Neural progenitor cell (in vitro differentiated cells): ENCODE data around the gene CELF5.

Experiments
- CTCF ChIP-seq: fragments of 200-600 bp; sonication (generic); IDR thresholded peaks from 2 replicates; pipeline ENCODE4 v1.5.1; 2017; ENCODE audit warnings: antibody characterized with exemption, mild to moderate bottlenecking
- EZH2 ChIP-seq: fragments of 200-600 bp; sonication (generic); IDR thresholded peaks from 2 replicates; pipeline ENCODE4 v1.6.1; 2017; ENCODE audit warnings: antibody characterized with exemption, mild to moderate bottlenecking, moderate library complexity
- EZH2phosphoT487 ChIP-seq: fragments of 200-600 bp; sonication (generic); IDR thresholded peaks from 2 replicates; pipeline ENCODE4 v1.6.1; 2017; ENCODE audit warnings: antibody characterized with exemption

- no peak for TF ChIP-seq EZH2phosphoT487
- TF ChIP-seq CTCF, result no peak
- TF ChIP-seq EZH2, result no peak
These were observed 3.9 kb upstream of the CELF5 start for GRCh38 chr19:3220576-3220975.
